ENCODE data around the gene PALB2. TPM values are rescaled to one million over a fixed set of nuclear protein-coding genes. Genes with fewer than 3 reads are reported as not detected.

Gene PALB2
- total and polyA plus RNA-seq, 2 of the 13 experiments (the other 11 are each of a cell fraction or from before 2014, with no cell fraction given), result 12.1 to 40.9 TPM

GRCh38 chr16:23678430-23679273 is 37.5 kb upstream of the PALB2 start, which contains the start of gene PLK1 (continued):
- TF ChIP-seq KLF15 (CRISPR knock-in tag; IDR thresholded peaks at IDR 0.05; ENCODE audit: borderline replicate concordance) (no peak; the same call in 1 of the 2 replicates), NCOA1 (CRISPR knock-in tag; IDR thresholded peaks at IDR 0.05) (no peak), FOSL2 (CRISPR knock-in tag; IDR thresholded peaks at IDR 0.05) (peak; percentile 32; the same call in 1 of the 2 replicates), IKZF1 (IDR thresholded peaks at IDR 0.05) (no peak), MYPOP (CRISPR knock-in tag; IDR thresholded peaks at IDR 0.05) (peak; percentile 99), MED1 (CRISPR knock-in tag; IDR thresholded peaks at IDR 0.05) (no peak), ZNF839 (CRISPR knock-in tag; IDR thresholded peaks at IDR 0.05; ENCODE audit: borderline replicate concordance) (no peak), GFI1 (CRISPR knock-in tag; IDR thresholded peaks at IDR 0.05; ENCODE audit: borderline replicate concordance) (peak; percentile 79; the same call in 1 of the 2 replicates), SOX5 (CRISPR knock-in tag; IDR thresholded peaks at IDR 0.05; ENCODE audit: borderline replicate concordance) (peak; percentile 65; the same call in 1 of the 2 replicates), USF2 (IDR thresholded peaks at IDR 0.05; ENCODE audit: low read depth, low read length) (peak; percentile 64), USF2 (CRISPR knock-in tag; IDR thresholded peaks at IDR 0.05; ENCODE audit: borderline replicate concordance) (peak; percentile 57; the same call in 1 of the 2 replicates), FUBP1 (CRISPR knock-in tag; IDR thresholded peaks at IDR 0.05; ENCODE audit: borderline replicate concordance) (no peak), SMC3 (IDR thresholded peaks at IDR 0.05; ENCODE audit: low read length) (peak; percentile 24; the same call in 1 of the 2 replicates)
- TF ChIP-seq, protein P1, sequence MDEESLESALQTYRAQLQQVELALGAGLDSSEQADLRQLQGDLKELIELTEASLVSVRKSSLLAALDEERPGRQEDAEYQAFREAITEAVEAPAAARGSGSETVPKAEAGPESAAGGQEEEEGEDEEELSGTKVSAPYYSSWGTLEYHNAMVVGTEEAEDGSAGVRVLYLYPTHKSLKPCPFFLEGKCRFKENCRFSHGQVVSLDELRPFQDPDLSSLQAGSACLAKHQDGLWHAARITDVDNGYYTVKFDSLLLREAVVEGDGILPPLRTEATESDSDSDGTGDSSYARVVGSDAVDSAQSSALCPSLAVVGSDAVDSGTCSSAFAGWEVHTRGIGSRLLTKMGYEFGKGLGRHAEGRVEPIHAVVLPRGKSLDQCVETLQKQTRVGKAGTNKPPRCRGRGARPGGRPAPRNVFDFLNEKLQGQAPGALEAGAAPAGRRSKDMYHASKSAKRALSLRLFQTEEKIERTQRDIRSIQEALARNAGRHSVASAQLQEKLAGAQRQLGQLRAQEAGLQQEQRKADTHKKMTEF (CRISPR knock-in tag; IDR thresholded peaks at IDR 0.05), result peak; percentile 94
- TF ChIP-seq, protein P2, sequence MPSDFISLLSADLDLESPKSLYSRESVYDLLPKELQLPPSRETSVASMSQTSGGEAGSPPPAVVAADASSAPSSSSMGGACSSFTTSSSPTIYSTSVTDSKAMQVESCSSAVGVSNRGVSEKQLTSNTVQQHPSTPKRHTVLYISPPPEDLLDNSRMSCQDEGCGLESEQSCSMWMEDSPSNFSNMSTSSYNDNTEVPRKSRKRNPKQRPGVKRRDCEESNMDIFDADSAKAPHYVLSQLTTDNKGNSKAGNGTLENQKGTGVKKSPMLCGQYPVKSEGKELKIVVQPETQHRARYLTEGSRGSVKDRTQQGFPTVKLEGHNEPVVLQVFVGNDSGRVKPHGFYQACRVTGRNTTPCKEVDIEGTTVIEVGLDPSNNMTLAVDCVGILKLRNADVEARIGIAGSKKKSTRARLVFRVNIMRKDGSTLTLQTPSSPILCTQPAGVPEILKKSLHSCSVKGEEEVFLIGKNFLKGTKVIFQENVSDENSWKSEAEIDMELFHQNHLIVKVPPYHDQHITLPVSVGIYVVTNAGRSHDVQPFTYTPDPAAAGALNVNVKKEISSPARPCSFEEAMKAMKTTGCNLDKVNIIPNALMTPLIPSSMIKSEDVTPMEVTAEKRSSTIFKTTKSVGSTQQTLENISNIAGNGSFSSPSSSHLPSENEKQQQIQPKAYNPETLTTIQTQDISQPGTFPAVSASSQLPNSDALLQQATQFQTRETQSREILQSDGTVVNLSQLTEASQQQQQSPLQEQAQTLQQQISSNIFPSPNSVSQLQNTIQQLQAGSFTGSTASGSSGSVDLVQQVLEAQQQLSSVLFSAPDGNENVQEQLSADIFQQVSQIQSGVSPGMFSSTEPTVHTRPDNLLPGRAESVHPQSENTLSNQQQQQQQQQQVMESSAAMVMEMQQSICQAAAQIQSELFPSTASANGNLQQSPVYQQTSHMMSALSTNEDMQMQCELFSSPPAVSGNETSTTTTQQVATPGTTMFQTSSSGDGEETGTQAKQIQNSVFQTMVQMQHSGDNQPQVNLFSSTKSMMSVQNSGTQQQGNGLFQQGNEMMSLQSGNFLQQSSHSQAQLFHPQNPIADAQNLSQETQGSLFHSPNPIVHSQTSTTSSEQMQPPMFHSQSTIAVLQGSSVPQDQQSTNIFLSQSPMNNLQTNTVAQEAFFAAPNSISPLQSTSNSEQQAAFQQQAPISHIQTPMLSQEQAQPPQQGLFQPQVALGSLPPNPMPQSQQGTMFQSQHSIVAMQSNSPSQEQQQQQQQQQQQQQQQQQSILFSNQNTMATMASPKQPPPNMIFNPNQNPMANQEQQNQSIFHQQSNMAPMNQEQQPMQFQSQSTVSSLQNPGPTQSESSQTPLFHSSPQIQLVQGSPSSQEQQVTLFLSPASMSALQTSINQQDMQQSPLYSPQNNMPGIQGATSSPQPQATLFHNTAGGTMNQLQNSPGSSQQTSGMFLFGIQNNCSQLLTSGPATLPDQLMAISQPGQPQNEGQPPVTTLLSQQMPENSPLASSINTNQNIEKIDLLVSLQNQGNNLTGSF (CRISPR knock-in tag; IDR thresholded peaks at IDR 0.05), result peak; percentile 70; the same call in 1 of the 2 replicates

Data from HepG2 (cell line).